GOT3 (cell line): ENCODE results near the gene SNRPD2.
"Not testable (repeated sequence)": the region's sequence is repeated elsewhere in the genome, so short reads cannot be mapped to it uniquely, and the experiment has no call there.

Experiments used
- DNase-seq: peaks from one replicate; lab custom pipeline; 2025; ENCODE audit warnings: mixed read lengths; lab: John Stamatoyannopoulos, UW

SNRPD2 gene

DNA sequence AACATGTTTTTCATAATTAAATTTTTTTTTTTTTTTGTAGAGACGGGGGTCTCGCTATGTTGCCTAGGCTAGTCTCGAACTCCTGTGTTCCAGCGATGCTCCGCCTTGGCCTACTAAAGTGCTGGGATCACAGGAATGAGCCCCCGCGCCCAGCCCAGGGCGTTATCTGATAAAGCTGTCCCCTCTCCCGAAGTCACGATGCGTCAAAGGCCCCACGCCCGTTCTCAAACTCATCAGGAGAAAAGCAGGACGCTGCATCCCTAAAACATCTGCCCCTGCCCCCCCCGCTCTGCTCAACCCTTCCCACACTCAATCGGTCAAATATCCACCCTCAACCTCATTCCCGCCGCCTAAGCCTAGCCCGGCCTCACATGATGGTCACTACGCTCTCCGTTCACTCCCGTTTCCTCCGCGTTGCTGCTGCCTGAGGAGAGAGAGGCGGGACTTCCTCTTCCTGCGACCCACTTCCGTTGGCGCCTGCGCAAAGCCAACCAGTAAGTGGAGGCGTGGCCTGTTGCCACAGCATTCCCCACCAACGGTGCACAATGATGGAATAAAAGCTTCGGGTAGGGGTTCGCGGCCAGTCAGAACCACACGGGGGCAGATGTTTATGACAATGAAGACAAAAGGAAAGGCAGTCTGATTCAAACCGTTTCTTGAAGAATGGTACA, at the start of gene SNRPD2:
Gene SNRPD2 (minus strand): TSS at position 438 of the 671 bp plus-strand sequence. CDS start 65 bp downstream, at position 373.
- peak; percentile 95 for DNase-seq

GRCh38 chr19:45739498-45740439, 48.0 kb upstream of the SNRPD2 start:
- DNase-seq, result no peak

DNA sequence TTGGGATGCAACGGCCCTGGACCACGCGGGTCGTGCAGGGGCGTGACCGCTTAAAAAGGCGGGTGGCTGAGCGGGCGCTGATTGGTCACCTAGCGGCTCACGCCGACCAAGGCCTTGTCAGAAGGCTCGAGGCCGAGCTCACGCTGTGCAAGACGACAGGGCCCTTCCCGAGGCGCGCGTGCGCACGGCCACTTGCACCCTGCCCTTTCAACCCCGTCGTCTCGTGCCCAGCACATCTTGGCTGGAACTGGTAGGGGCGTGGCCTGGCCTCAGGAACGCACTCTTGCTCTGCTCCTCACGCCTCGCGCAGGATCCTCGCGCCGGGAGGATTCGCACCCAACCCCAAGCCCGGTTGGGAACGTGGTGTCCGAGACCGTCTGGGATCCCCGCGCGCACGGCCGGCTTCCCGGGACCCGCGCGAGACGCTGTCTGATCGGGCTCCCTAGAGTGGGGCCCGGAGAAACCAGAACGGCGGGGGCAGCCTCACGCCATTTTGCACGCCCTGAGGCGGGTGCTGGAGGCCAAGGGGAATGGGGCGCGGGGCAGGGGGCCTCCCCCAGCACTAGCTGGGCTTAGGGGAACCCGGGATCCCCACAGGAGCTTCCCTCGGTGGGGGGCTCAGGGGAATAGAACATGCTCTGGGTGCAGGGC, 41.5 kb upstream of the SNRPD2 start, which contains the start of gene MEIOSIN:
Gene MEIOSIN (plus strand): TSS at position 280 of the 651 bp plus-strand sequence. CDS start 1,938 bp downstream, outside the sequence.
- DNase-seq, result no peak

- DNase-seq, result peak; percentile 86
These were observed 38.9 kb upstream of the SNRPD2 start, which contains the start of gene FBXO46 for GRCh38 chr19:45730368-45731288. Gene FBXO46, minus strand, starts transcription at chr19:45730896. Its CDS starts 17,401 bp downstream, at chr19:45713495.

DNA sequence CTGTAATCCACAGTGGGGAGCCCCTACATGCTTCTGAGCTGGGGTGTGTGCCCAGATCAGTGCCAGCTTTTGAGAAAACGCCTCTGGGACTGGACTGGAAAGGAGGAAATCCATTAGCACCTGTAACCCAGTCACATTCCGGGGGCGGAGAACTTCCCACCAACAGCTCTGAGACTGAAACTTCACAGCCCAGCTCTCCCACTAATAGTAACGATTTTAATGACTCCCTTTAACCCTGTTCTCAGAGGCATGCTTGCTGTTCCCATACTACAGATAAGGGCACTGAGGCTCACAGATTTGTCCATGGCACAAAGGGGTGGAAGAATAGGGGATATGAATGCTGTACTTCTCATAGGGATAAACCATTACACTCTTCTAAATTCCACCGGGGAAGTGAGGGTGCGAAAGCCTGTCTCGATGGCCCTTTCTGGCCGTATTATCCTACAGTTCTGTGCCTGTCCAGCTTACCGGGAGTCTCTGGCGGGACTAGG, 38.1 kb upstream of the SNRPD2 start:
- DNase-seq, result no peak

DNA sequence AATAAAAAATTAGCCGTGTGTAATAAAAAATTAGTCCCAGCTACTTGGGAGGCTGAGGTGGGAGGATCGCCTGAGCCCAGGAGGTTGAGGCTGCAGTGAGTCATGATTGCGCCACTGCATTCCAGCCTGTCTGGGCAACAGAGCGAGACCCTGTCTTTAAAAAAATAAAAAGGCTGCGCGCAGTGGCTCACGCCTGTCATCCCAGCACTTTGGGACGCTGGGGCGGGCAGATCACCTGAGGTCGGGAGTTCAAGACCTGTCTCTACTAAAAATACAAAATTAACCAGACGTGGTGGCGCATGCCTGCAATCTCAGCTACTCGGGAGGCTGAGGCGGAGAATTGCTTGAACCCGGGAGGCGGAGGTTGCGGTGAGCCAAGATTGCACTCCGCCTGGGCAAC, 36.9 kb upstream of the SNRPD2 start:
- not testable (repeated sequence) for DNase-seq

DNA sequence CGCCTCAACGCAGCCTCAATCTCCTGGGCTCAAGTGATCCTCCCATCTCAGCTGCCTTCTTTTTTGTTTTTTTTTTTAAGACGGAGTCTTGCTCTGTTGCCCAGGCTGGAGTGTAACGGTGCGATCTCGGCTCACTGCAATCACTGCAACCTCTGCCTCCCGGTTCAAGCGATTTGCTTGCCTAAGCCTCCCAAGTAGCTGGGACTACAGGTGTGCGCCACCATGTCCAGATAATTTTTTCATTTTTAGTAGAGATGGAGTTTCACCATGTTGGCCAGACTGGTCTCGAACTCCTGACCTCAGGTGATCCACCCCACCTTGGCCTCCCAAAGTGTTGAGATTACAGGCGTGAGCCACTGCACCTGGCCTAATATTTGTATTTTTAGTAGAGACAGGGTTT, 28.3 kb upstream of the SNRPD2 start:
- not testable (repeated sequence) for DNase-seq

GRCh38 chr19:45717983-45718650, 26.4 kb upstream of the SNRPD2 start:
- DNase-seq, result no peak

- peak; percentile 91 for DNase-seq
These were observed 25.6 kb upstream of the SNRPD2 start for GRCh38 chr19:45717131-45717982.

GRCh38 chr19:45716359-45717130, 24.8 kb upstream of the SNRPD2 start:
- DNase-seq, result no peak

GRCh38 chr19:45715139-45715538, 23.4 kb upstream of the SNRPD2 start:
- no peak for DNase-seq

- DNase-seq, result no peak
These were observed 21.4 kb upstream of the SNRPD2 start for GRCh38 chr19:45713141-45713540.

DNA sequence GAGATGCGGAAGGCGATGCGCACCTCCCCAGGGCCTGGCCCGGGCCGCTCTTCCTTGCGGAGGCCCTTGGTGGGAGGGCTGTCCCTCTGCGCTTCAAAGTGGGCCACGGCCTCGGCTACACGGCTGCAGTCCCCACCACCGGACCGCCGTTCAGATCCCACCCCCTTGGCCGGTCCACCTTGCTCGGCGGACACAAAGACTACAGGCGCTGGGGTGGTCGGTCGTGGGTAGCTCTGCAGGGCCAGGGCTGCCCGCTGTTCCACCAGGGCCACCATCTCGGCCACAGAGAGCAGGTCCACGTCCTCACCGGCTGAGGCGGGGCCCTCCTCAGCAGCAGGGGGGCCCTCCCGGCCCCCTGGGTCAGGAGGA, 20.9 kb upstream of the SNRPD2 start:
- DNase-seq, result no peak

- DNase-seq, result no peak
These were observed 20.3 kb upstream of the SNRPD2 start for GRCh38 chr19:45711851-45712698.

GRCh38 chr19:45710356-45711130, 18.8 kb upstream of the SNRPD2 start:
- DNase-seq, result no peak

- DNase-seq, result no peak
These were observed 14.1 kb upstream of the SNRPD2 start for GRCh38 chr19:45705710-45706415.
